ENCODE data around the gene MACC1. TPM values are rescaled to one million over a fixed set of nuclear protein-coding genes. Genes with fewer than 3 reads are reported as not detected.
A peak's percentile ranks its signal among the peaks of the same experiment; 100 is the strongest.

The MACC1 gene
- total RNA-seq, 1 experiment from 2014 or later = 49.9 TPM

- H3K9me2 ChIP-seq (replicated peaks; ENCODE audit: insufficient read depth, low read length) = no peaks in the 10 kb centered on the region
- no peaks in the 10 kb centered on the region for H3K79me2 ChIP-seq (ENCODE audit: low read length)
- peaks cover 28% of the 10 kb centered on the region for H3K4me1 ChIP-seq (ENCODE audit: low read length)
- DNase-seq = peak; percentile 86
- H3K9me3 ChIP-seq (ENCODE audit: low read length) = no peaks in the 10 kb centered on the region
- peak overlapping the region; percentile 48 for H3K4me2 ChIP-seq (ENCODE audit: low read depth, low read length, poor library complexity, severe bottlenecking)
- H3K36me3 ChIP-seq (ENCODE audit: insufficient read depth, low read length) = no peaks in the 10 kb centered on the region
- H3K27me3 ChIP-seq (ENCODE audit: low read length) = no peaks in the 10 kb centered on the region
- no peak overlapping the region for H3K9ac ChIP-seq (ENCODE audit: low read length)
- no peak overlapping the region for H2AFZ ChIP-seq (ENCODE audit: low read length)
- H3K4me3 ChIP-seq (ENCODE audit: low read length) = no peak overlapping the region
- no peak overlapping the region for H3K27ac ChIP-seq (ENCODE audit: low read length)
- no peaks in the 10 kb centered on the region; the same call in 1 of the 2 replicates for H4K20me1 ChIP-seq (ENCODE audit: insufficient read depth, low read depth, low read length)
These were observed 103.7 kb downstream of the MACC1 start for GRCh38 chr7:20113427-20114027.

GRCh38 chr7:20112696-20113095 is 104.5 kb downstream of the MACC1 start:
- no peaks in the 10 kb centered on the region for H3K27me3 ChIP-seq (ENCODE audit: low read length)
- H3K36me3 ChIP-seq (ENCODE audit: insufficient read depth, low read length) = no peaks in the 10 kb centered on the region
- H3K9ac ChIP-seq (ENCODE audit: low read length) = no peak overlapping the region
- no peak overlapping the region for H2AFZ ChIP-seq (ENCODE audit: low read length)
- no peaks in the 10 kb centered on the region for H3K79me2 ChIP-seq (ENCODE audit: low read length)
- H3K4me2 ChIP-seq (ENCODE audit: low read depth, low read length, poor library complexity, severe bottlenecking) = no peak overlapping the region
- H3K4me3 ChIP-seq (ENCODE audit: low read length) = no peak overlapping the region
- no peaks in the 10 kb centered on the region for H3K9me2 ChIP-seq (replicated peaks; ENCODE audit: insufficient read depth, low read length)
- DNase-seq = no peak
- no peaks in the 10 kb centered on the region for H3K9me3 ChIP-seq (ENCODE audit: low read length)
- H4K20me1 ChIP-seq (ENCODE audit: insufficient read depth, low read depth, low read length) = no peaks in the 10 kb centered on the region; the same call in 1 of the 2 replicates
- peaks cover 28% of the 10 kb centered on the region for H3K4me1 ChIP-seq (ENCODE audit: low read length)
- H3K27ac ChIP-seq (ENCODE audit: low read length) = no peak overlapping the region

GRCh38 chr7:20111821-20112542 is 105.2 kb downstream of the MACC1 start:
- no peaks in the 10 kb centered on the region for H3K9me3 ChIP-seq (ENCODE audit: low read length)
- H3K9me2 ChIP-seq (replicated peaks; ENCODE audit: insufficient read depth, low read length) = no peaks in the 10 kb centered on the region
- no peaks in the 10 kb centered on the region; the same call in 1 of the 2 replicates for H4K20me1 ChIP-seq (ENCODE audit: insufficient read depth, low read depth, low read length)
- H3K27ac ChIP-seq (ENCODE audit: low read length) = no peak overlapping the region
- no peak overlapping the region for H3K4me3 ChIP-seq (ENCODE audit: low read length)
- no peak overlapping the region for H2AFZ ChIP-seq (ENCODE audit: low read length)
- H3K9ac ChIP-seq (ENCODE audit: low read length) = no peak overlapping the region
- no peaks in the 10 kb centered on the region for H3K27me3 ChIP-seq (ENCODE audit: low read length)
- H3K4me1 ChIP-seq (ENCODE audit: low read length) = peaks cover 28% of the 10 kb centered on the region
- DNase-seq = no peak
- H3K79me2 ChIP-seq (ENCODE audit: low read length) = no peaks in the 10 kb centered on the region
- no peaks in the 10 kb centered on the region for H3K36me3 ChIP-seq (ENCODE audit: insufficient read depth, low read length)
- no peak overlapping the region for H3K4me2 ChIP-seq (ENCODE audit: low read depth, low read length, poor library complexity, severe bottlenecking)

- H3K9me3 ChIP-seq (ENCODE audit: low read length) = no peaks in the 10 kb centered on the region
- H3K27me3 ChIP-seq (ENCODE audit: low read length) = no peaks in the 10 kb centered on the region
- no peaks in the 10 kb centered on the region for H3K4me1 ChIP-seq (ENCODE audit: low read length)
- no peaks in the 10 kb centered on the region for H3K79me2 ChIP-seq (ENCODE audit: low read length)
- H3K9me2 ChIP-seq (replicated peaks; ENCODE audit: insufficient read depth, low read length) = no peaks in the 10 kb centered on the region
- H2AFZ ChIP-seq (ENCODE audit: low read length) = no peak overlapping the region
- H3K4me2 ChIP-seq (ENCODE audit: low read depth, low read length, poor library complexity, severe bottlenecking) = no peak overlapping the region
- no peak overlapping the region for H3K27ac ChIP-seq (ENCODE audit: low read length)
- H3K36me3 ChIP-seq (ENCODE audit: insufficient read depth, low read length) = no peaks in the 10 kb centered on the region
- H4K20me1 ChIP-seq (ENCODE audit: insufficient read depth, low read depth, low read length) = no peaks in the 10 kb centered on the region; the same call in 1 of the 2 replicates
- no peak for DNase-seq
- H3K4me3 ChIP-seq (ENCODE audit: low read length) = no peak overlapping the region
- H3K9ac ChIP-seq (ENCODE audit: low read length) = no peak overlapping the region
These were observed 109.6 kb downstream of the MACC1 start for GRCh38 chr7:20107582-20107981.

- H2AFZ ChIP-seq (ENCODE audit: low read length) = no peak overlapping the region
- H3K36me3 ChIP-seq (ENCODE audit: insufficient read depth, low read length) = no peaks in the 10 kb centered on the region
- no peaks in the 10 kb centered on the region for H3K4me1 ChIP-seq (ENCODE audit: low read length)
- DNase-seq = no peak
- no peaks in the 10 kb centered on the region for H3K79me2 ChIP-seq (ENCODE audit: low read length)
- H4K20me1 ChIP-seq (ENCODE audit: insufficient read depth, low read depth, low read length) = no peaks in the 10 kb centered on the region
- H3K27ac ChIP-seq (ENCODE audit: low read length) = no peak overlapping the region
- no peak overlapping the region for H3K4me3 ChIP-seq (ENCODE audit: low read length)
- H3K9me3 ChIP-seq (ENCODE audit: low read length) = no peaks in the 10 kb centered on the region
- no peaks in the 10 kb centered on the region for H3K9me2 ChIP-seq (replicated peaks; ENCODE audit: insufficient read depth, low read length)
- H3K9ac ChIP-seq (ENCODE audit: low read length) = no peak overlapping the region
- H3K4me2 ChIP-seq (ENCODE audit: low read depth, low read length, poor library complexity, severe bottlenecking) = no peak overlapping the region
- H3K27me3 ChIP-seq (ENCODE audit: low read length) = no peaks in the 10 kb centered on the region
These were observed 112.5 kb downstream of the MACC1 start for GRCh38 chr7:20104696-20105095.

- no peak for DNase-seq
- Histone ChIP-seq H3K27me3 (ENCODE audit: low read length) (no peaks in the 10 kb centered on the region), H3K9me2 (replicated peaks; ENCODE audit: insufficient read depth, low read length) (no peaks in the 10 kb centered on the region), H4K20me1 (ENCODE audit: insufficient read depth, low read depth, low read length) (no peaks in the 10 kb centered on the region), H3K4me3 (ENCODE audit: low read length) (no peak overlapping the region), H3K9ac (ENCODE audit: low read length) (no peak overlapping the region), H2AFZ (ENCODE audit: low read length) (no peak overlapping the region), H3K4me1 (ENCODE audit: low read length) (no peaks in the 10 kb centered on the region), H3K9me3 (ENCODE audit: low read length) (no peaks in the 10 kb centered on the region), H3K4me2 (ENCODE audit: low read depth, low read length, poor library complexity, severe bottlenecking) (no peak overlapping the region), H3K79me2 (ENCODE audit: low read length) (no peaks in the 10 kb centered on the region), H3K27ac (ENCODE audit: low read length) (no peak overlapping the region), H3K36me3 (ENCODE audit: insufficient read depth, low read length) (no peaks in the 10 kb centered on the region)
These were observed 114.2 kb downstream of the MACC1 start for GRCh38 chr7:20102982-20103381.

- no peaks in the 10 kb centered on the region for H3K9me3 ChIP-seq (ENCODE audit: low read length)
- H3K36me3 ChIP-seq (ENCODE audit: insufficient read depth, low read length) = no peaks in the 10 kb centered on the region
- no peaks in the 10 kb centered on the region for H3K9me2 ChIP-seq (replicated peaks; ENCODE audit: insufficient read depth, low read length)
- H3K9ac ChIP-seq (ENCODE audit: low read length) = no peak overlapping the region
- no peaks in the 10 kb centered on the region for H3K4me1 ChIP-seq (ENCODE audit: low read length)
- no peak overlapping the region for H3K4me3 ChIP-seq (ENCODE audit: low read length)
- H3K4me2 ChIP-seq (ENCODE audit: low read depth, low read length, poor library complexity, severe bottlenecking) = no peak overlapping the region
- H3K27me3 ChIP-seq (ENCODE audit: low read length) = no peaks in the 10 kb centered on the region
- DNase-seq = no peak
- no peak overlapping the region for H3K27ac ChIP-seq (ENCODE audit: low read length)
- H3K79me2 ChIP-seq (ENCODE audit: low read length) = no peaks in the 10 kb centered on the region
- H4K20me1 ChIP-seq (ENCODE audit: insufficient read depth, low read depth, low read length) = no peaks in the 10 kb centered on the region
- no peak overlapping the region for H2AFZ ChIP-seq (ENCODE audit: low read length)
These were observed 121.3 kb downstream of the MACC1 start for GRCh38 chr7:20095862-20096261.

- no peaks in the 10 kb centered on the region for H3K9me3 ChIP-seq (ENCODE audit: low read length)
- H4K20me1 ChIP-seq (ENCODE audit: insufficient read depth, low read depth, low read length) = no peaks in the 10 kb centered on the region
- no peak overlapping the region for H3K9ac ChIP-seq (ENCODE audit: low read length)
- H3K27me3 ChIP-seq (ENCODE audit: low read length) = no peaks in the 10 kb centered on the region
- no peaks in the 10 kb centered on the region for H3K4me1 ChIP-seq (ENCODE audit: low read length)
- DNase-seq = no peak
- no peak overlapping the region for H3K4me2 ChIP-seq (ENCODE audit: low read depth, low read length, poor library complexity, severe bottlenecking)
- H3K27ac ChIP-seq (ENCODE audit: low read length) = no peak overlapping the region
- H3K36me3 ChIP-seq (ENCODE audit: insufficient read depth, low read length) = no peaks in the 10 kb centered on the region
- no peaks in the 10 kb centered on the region for H3K9me2 ChIP-seq (replicated peaks; ENCODE audit: insufficient read depth, low read length)
- H2AFZ ChIP-seq (ENCODE audit: low read length) = no peak overlapping the region
- H3K4me3 ChIP-seq (ENCODE audit: low read length) = no peak overlapping the region
- H3K79me2 ChIP-seq (ENCODE audit: low read length) = no peaks in the 10 kb centered on the region
These were observed 121.7 kb downstream of the MACC1 start for GRCh38 chr7:20095436-20095835.
